GM18511 (cell line): ENCODE measurements around the gene USP6NL.

Experiments
- ATAC-seq: cut with Tn5 transposase; IDR thresholded peaks from one replicate; pipeline ENCODE4 v1.9.1; 2021; ENCODE audit warnings: mild to moderate bottlenecking, moderate library complexity; ENCODE audit not compliant: unreplicated experiment

USP6NL gene

DNA sequence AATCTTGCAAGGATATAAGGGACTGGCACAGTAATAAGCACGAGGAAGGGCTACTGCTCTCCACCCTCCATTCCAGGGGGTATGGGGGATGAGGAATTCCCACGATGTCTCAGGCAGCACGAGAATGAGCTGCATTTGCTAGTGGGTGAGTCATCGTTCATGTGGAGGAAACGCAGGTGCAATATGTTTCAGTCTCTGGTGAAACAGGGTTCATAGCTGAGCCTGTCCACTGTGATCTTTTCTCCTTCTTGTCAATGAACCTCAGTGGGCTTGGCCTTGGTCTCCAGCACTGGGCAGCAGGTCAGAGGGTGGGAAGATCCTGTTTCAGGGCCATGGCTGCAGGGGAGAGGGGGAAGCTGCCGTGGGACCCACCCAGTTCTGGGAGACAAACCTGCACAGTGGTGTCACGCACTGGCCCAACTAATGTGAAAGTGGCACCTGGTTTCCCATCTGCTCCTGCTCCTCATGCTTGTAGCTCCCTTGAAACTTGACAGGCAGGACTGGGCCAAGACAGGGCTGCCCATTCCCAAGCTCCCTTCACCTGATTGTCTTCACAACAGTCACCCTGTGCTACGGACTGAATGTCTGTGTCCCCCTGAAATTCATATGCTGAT, 181.9 kb downstream of the USP6NL start:
- ATAC-seq, result no peak

DNA sequence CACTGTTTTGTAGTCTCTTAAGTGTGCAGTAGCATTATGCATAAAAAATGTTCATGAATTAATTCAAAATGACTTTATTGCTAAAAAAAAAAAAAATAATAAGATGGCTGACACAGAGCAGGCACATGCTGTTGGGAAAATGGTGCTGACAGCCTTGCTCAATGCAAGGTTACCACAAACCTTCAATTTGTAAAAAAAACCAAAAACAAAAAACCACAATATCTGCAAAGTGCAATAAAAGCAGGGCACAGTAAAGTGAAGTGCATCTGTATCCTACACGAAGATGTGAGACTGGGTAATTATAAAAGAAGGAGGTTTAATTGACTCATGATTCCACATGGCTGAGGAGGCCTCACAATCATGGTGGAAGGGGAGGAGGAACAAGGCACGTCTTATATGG, 185.8 kb downstream of the USP6NL start:
- ATAC-seq, result no peak

DNA sequence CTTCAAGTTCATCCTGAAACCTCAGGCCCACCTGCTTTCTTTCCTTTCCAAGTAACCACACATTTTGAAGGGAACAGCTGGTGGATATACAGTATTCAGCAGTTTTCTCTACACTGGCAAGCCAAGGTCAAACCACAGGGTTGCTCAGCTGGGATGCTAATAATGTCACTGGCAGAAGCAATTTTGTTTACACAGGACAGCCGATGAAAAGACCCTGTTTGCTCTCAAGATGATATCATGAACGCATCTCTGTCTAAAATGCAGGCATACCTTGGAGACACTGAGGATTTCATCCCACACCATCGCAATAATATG, 186.2 kb downstream of the USP6NL start:
- ATAC-seq, result no peak

DNA sequence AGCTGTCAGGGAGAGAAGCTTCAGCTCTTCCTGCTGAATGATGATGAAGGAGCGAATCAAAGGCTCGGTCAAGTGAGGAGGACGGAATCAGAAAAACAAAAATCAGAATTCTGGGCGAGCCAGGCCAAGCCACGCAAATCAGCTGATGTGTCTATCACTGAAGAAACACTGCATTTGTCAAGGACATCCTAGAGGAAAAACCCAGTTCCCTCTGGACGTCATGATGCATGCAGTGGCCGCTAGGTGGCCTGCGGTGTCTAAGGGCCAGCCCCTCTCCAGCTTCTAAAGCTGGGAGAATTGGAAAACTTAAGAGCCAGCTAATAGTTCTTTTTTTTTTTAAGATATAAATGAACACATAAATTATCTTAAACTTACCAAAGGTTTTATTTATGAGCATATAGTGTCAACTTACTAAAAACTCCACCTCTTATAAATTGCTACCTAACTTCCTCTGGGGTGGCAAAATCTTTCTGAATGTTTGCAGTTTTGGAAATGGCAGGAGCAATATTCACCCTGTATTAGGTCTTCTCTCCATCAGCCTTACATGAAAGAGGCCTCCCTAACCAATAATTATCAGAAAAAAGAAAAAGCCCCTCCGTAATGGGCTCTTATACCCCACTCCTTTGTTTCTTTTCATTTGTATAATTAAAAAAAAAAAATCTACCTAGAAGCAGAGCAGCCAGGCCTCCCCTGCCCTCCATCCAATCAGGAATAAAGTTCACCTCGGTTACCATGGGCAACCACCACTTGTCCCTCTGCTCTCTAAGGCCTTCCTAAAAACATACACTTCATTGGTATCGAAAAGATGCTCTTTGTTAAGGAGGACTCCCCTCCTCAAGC, 186.8 kb downstream of the USP6NL start:
- no peak for ATAC-seq

DNA sequence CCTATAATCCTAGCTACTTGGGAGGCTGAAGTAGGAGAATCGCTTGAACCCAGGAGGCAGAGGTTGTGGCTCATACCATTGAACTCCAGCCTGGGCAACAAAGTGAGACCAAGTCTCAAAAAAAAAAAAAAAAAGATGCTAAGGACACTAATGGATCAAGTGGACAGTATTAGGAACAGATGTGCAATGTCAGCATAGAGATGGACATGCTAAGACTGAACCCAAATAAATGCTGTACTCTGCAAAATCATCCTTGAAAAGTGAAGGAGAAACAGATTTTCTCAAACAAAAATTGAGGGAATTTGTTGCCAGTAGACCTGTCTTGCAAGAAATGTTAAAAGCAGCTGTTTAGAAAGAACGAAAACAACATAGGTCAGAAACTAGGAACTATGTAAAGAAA, 194.5 kb downstream of the USP6NL start:
- no peak for ATAC-seq

DNA sequence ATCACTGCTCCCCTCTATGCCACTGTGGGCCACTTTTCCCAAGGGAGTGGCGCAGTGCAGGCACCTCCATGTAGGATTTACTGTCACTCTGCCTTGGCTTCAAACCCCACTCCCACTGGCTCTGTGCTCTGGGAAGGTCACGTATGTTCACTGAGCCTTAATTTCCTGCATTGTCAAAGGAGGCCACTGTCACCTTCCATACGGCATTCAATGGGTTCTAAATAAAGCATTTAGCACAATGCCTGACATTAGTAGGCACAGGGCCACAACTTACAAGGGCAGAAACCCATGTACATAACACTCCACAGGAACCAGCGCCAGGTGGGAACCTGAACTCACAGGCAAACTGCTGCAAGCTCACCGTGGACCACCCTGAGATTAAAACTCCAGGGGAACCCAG, 196.4 kb downstream of the USP6NL start:
- ATAC-seq, result no peak

DNA sequence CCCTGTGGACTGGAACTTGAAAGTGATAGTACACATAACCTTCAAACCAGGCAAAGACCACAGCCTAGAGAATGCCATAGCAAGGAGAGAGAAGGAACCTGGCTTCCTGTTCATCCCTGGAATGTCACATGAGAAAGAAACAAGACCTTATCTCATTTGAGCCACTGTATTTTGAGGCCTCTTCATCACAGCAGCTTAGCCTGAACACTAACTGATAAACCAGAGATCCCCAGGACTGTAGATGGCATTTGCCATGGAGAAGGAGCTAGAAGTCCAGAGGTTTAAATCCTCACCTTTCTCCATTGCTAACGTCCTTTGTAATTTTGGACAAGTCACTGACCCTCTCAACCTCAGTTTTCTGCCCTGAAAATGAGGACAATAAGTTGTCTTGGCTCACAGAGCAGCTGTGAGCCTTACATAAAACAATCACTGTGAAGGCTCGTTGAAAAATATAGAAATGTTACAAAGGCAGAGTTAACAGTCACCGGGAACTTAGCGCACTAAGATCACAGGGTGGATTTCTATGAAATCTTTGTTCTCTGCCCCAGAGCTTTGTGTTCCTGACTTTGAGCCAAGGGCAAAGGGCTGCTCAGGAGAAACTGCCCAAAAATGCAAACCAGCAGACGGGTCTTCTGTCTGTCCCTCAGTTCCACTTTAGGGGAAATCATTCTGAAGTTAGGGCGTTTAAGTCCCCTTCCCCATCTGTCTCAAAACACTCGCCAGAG, 197.0 kb downstream of the USP6NL start:
- ATAC-seq, result no peak

DNA sequence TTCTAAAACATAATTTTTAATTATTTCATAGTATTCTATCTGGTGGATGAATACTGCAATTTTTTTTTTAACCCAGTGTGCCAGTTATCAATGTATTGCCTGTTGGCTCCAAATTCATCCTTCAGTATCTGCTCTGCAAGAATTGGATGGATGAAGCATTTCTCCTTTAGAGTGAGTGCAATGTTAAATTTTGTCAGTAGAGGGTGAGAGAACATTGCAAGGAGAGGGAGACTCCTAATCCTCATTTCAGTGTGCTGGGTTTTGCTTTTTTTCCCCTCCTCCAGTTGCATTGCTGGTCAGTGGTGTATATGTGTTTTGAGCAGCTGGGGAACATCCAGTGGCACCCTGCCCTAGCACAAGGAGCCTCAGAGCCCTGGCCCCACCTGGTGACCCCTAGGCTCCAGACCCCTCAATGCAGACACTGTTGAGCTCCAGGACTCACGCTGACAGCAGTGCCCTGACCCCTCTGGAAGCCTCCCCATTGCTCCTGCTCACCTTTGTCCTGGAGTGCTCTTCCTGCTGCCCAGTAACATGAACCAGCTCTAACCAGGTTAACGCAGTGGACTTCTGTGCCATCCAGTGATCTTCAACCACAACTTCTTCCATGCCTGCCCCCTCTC, 199.4 kb downstream of the USP6NL start:
- ATAC-seq, result no peak

DNA sequence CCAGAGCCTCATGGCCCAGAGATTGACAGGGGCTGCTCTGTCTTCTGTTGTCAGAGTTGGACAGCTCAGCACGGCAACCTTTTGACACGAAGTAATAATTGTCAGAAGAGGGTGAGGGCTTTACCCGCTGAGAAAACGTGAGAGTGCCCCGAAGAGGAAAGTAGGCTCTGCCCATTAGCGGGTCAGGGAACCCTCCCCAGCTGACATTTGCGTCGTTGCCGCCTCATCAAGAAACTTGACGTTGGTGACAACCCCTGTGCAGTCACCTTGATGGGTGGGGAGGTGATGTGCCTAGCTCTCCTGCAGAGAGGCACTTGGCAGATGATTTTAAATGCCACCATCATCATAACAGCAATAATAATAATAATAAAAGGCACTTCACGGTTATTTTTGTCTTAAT, 202.1 kb downstream of the USP6NL start:
- ATAC-seq, result no peak

DNA sequence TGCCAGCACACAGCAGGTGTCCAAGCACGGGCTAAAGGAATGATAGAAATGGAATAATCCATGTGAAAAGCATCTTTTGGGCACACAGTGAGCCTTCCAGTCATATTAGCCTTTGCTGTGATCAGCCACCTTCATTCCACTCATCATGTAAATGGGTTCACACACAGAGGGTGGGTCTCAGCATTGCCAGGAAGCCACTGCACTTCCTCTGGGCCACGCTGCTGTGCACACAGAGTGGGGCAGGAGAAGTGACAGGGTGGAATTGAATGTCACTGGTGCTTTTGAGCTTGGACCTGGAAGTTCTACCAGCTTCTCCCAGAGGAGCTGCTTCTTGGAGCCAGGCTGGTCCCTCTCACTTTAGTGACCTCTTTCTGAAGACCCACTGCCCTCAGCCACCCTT, 203.5 kb downstream of the USP6NL start:
- no peak for ATAC-seq

DNA sequence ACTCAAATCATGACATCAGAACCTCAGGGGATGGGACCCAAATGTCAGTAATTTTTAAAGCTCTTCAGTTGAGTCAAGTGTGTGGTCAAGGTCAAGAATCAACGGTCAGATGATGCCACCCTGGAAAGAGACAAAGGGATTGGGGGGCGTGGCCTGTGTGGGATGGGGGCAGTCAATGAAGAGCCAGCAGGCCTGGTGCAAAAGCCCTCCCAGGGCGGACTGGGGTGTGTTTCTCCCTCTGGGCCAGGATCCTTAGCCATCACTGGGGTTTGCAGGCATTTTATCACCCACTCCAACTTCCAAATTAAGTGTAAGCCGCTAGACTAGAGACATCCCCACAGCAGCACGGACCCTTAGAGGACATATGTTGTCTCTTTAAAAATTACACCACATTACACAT, 204.7 kb downstream of the USP6NL start:
- no peak for ATAC-seq

DNA sequence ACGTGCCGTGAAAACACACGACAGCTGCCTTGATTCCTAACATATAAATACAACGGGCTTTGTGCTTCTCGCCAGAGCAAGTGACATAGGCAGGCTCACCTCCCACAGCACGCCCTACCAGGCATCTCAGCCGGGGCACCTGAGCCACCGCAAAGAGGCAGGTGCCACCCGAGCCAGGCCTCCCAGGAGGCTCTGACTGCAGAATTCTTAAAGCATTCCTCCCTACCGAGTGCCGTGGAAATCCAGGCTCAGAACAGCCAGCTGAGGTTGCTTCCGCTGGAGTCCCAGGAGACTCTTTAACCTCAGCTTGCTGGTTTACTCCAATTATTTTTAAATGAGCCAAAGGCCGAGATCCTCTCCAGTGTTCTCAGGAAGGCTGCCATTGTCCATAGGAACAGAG, 206.5 kb downstream of the USP6NL start:
- ATAC-seq, result no peak
